ENCODE results near the gene IL22RA1. TPM values are rescaled to one million over a fixed set of nuclear protein-coding genes. Genes with fewer than 3 reads are reported as not detected.

IL22RA1 gene
- total RNA-seq, 1 donor from 2014 or later, result not detected

- intact Hi-C loops (cut with micrococcal nuclease), result no loop called here
These were observed 4.3 kb downstream of the IL22RA1 start for GRCh38 chr1:24138476-24139221.

- intact Hi-C loops (cut with micrococcal nuclease), result no loop called here
These were observed 5.9 kb downstream of the IL22RA1 start for GRCh38 chr1:24136956-24137539.

- intact Hi-C loops (cut with micrococcal nuclease), result no loop called here
These were observed 8.6 kb downstream of the IL22RA1 start for GRCh38 chr1:24134376-24134775.

GRCh38 chr1:24133819-24134218, 9.1 kb downstream of the IL22RA1 start:
- intact Hi-C loops (cut with micrococcal nuclease), result no loop called here

- intact Hi-C loops (cut with micrococcal nuclease), result no loop called here
These were observed 12.6 kb downstream of the IL22RA1 start for GRCh38 chr1:24130385-24130784.

GRCh38 chr1:24127801-24128363, 15.1 kb downstream of the IL22RA1 start:
- intact Hi-C loops (cut with micrococcal nuclease), result no loop called here

GRCh38 chr1:24127134-24127800, 15.7 kb downstream of the IL22RA1 start:
- intact Hi-C loops (cut with micrococcal nuclease), result no loop called here

- intact Hi-C loops (cut with micrococcal nuclease), result no loop called here
These were observed 16.3 kb downstream of the IL22RA1 start for GRCh38 chr1:24126672-24127023.

GRCh38 chr1:24126018-24126671, 16.8 kb downstream of the IL22RA1 start:
- intact Hi-C loops (cut with micrococcal nuclease), result no loop called here

- intact Hi-C loops (cut with micrococcal nuclease), result no loop called here
These were observed 17.5 kb downstream of the IL22RA1 start for GRCh38 chr1:24125456-24125855.

GRCh38 chr1:24124980-24125379, 18.0 kb downstream of the IL22RA1 start:
- intact Hi-C loops (cut with micrococcal nuclease), result no loop called here

GRCh38 chr1:24123611-24124010, 19.3 kb downstream of the IL22RA1 start:
- intact Hi-C loops (cut with micrococcal nuclease), result no loop called here

- intact Hi-C loops (cut with micrococcal nuclease), result no loop called here
These were observed 20.2 kb downstream of the IL22RA1 start for GRCh38 chr1:24122776-24123175.

- intact Hi-C loops (cut with micrococcal nuclease), result no loop called here
These were observed 21.5 kb downstream of the IL22RA1 start for GRCh38 chr1:24121406-24121805.

- intact Hi-C loops (cut with micrococcal nuclease), result no loop called here
These were observed 22.0 kb downstream of the IL22RA1 start for GRCh38 chr1:24120965-24121364.

GRCh38 chr1:24119859-24120756, 22.8 kb downstream of the IL22RA1 start:
- intact Hi-C loops (cut with micrococcal nuclease), result no loop called here

- intact Hi-C loops (cut with micrococcal nuclease), result no loop called here
These were observed 23.5 kb downstream of the IL22RA1 start for GRCh38 chr1:24119489-24119858.

GRCh38 chr1:24118410-24119242, 24.3 kb downstream of the IL22RA1 start:
- intact Hi-C loops (cut with micrococcal nuclease), result no loop called here

GRCh38 chr1:24117722-24118409, 25.1 kb downstream of the IL22RA1 start:
- intact Hi-C loops (cut with micrococcal nuclease), result no loop called here
